ENCODE data around the gene SDK1.

SDK1 gene

DNA sequence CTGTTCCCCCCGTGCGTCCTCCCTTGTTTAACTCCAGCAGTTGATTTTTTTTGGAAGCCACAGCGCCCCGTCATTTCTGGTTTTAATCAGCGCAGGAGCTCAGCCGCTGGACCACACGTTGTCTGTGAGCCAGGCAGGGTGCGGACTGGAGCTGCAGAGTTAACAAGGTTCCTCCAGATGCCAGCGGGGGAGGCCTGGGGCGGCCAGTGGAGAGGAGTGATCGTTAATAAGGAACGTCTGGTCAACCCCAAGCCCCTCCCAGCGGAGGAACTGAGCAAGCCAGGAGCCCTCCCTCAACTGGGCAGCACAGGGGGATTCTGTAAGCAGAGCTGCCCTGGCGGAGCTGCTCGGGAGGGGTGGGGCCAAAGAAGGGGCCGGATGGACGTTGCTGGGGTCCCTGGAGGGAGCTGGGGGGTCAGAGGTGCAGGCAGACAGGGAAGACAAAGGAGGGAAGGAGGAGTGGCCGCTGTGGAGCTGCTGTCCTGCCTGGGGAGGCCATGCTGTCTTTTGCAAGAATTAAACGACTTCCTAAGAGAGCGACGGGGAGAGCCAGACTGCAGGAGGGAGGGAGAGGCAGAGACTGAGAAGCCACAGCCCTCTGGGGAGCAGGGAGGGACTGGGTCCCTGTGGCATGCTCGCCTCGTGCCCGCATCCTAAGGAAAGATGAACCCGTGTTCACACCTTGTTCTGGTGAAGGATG lies 843.9 kb downstream of the SDK1 start:
- no peak for TF ChIP-seq CTCF (IDR thresholded peaks at IDR 0.05; ENCODE audit: low read depth, low read length, missing control alignments)
- no peak for DNase-seq (ENCODE audit: extremely low read depth, low read depth)
- no peak overlapping the region for H3K4me3 ChIP-seq (replicated peaks; ENCODE audit: low read depth, low read length)

DNA sequence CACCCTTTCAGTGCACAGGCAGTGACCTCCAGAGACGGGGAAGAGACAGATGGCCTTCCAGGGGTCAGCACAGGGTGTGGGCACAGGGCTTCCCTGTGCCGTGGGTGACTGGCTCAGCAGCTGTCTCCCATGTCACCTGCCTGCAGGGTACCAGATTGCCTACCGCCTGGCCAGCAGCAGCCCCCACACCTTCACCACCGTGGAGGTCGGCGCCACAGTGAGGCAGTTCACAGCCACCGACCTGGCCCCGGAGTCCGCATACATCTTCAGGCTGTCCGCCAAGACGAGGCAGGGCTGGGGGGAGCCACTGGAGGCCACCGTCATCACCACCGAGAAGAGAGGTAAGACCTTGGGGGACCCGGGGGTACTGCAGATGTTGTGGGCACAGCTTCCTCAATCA lies 844.5 kb downstream of the SDK1 start:
- H3K4me3 ChIP-seq (replicated peaks; ENCODE audit: low read depth, low read length), result no peak overlapping the region
- no peak for TF ChIP-seq CTCF (IDR thresholded peaks at IDR 0.05; ENCODE audit: low read depth, low read length, missing control alignments)
- no peak for DNase-seq (ENCODE audit: extremely low read depth, low read depth)

GRCh38 chr7:4147926-4148620 lies 847.0 kb downstream of the SDK1 start:
- H3K4me3 ChIP-seq (replicated peaks; ENCODE audit: low read depth, low read length), result no peak overlapping the region
- TF ChIP-seq CTCF (IDR thresholded peaks at IDR 0.05; ENCODE audit: low read depth, low read length, missing control alignments), result no peak
- DNase-seq (ENCODE audit: extremely low read depth, low read depth), result no peak

GRCh38 chr7:4149236-4149635 lies 848.2 kb downstream of the SDK1 start:
- TF ChIP-seq CTCF (IDR thresholded peaks at IDR 0.05; ENCODE audit: low read depth, low read length, missing control alignments), result no peak
- DNase-seq (ENCODE audit: extremely low read depth, low read depth), result no peak
- H3K4me3 ChIP-seq (replicated peaks; ENCODE audit: low read depth, low read length), result no peak overlapping the region

- TF ChIP-seq CTCF (IDR thresholded peaks at IDR 0.05; ENCODE audit: low read depth, low read length, missing control alignments), result no peak
- no peak overlapping the region for H3K4me3 ChIP-seq (replicated peaks; ENCODE audit: low read depth, low read length)
- no peak for DNase-seq (ENCODE audit: extremely low read depth, low read depth)
Observed at GRCh38 chr7:4149645-4150044, 848.6 kb downstream of the SDK1 start.

DNA sequence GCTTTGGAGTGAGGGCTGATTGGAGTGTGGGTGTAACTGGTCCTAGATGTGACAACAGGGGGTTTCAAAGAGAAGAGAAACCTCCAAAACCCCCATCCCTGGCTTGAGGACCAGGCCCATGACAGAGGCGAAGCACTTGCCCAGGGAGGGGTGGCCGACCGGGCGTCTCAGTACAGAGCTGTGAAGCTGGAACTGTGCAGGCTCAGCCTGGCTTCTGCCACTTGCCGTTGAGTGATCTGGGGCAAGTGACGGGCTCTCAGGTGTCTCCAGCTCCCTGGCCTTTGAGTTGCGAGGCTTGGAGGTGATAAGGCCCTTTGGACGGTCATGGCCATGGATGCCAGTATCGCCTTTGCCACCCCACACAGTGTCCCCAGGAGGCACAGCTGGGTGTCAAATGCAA lies 849.7 kb downstream of the SDK1 start:
- DNase-seq (ENCODE audit: extremely low read depth, low read depth), result no peak
- no peak for TF ChIP-seq CTCF (IDR thresholded peaks at IDR 0.05; ENCODE audit: low read depth, low read length, missing control alignments)
- H3K4me3 ChIP-seq (replicated peaks; ENCODE audit: low read depth, low read length), result no peak overlapping the region
